ENCODE measurements around the gene TMEM163.

GRCh38 chr2:134410831-134411231, 308.0 kb downstream of the TMEM163 start:
- TF ChIP-seq, protein P1, sequence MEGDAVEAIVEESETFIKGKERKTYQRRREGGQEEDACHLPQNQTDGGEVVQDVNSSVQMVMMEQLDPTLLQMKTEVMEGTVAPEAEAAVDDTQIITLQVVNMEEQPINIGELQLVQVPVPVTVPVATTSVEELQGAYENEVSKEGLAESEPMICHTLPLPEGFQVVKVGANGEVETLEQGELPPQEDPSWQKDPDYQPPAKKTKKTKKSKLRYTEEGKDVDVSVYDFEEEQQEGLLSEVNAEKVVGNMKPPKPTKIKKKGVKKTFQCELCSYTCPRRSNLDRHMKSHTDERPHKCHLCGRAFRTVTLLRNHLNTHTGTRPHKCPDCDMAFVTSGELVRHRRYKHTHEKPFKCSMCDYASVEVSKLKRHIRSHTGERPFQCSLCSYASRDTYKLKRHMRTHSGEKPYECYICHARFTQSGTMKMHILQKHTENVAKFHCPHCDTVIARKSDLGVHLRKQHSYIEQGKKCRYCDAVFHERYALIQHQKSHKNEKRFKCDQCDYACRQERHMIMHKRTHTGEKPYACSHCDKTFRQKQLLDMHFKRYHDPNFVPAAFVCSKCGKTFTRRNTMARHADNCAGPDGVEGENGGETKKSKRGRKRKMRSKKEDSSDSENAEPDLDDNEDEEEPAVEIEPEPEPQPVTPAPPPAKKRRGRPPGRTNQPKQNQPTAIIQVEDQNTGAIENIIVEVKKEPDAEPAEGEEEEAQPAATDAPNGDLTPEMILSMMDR (IDR thresholded peaks at IDR 0.05; ENCODE audit: low read length), result no peak
- TF ChIP-seq EZH2 (IDR thresholded peaks at IDR 0.05; ENCODE audit: borderline replicate concordance, low read length), result no peak

Measured in OCI-LY1 (cell line).